Right atrium auricular region (tissue), 2 donors: Measurements from ENCODE around the gene ADCY2. TPM values are rescaled to one million over a fixed set of nuclear protein-coding genes. Genes with fewer than 3 reads are reported as not detected.

Experiments
- DNase-seq: peaks from one replicate; pipeline ENCODE4 v3.0.0-alpha.2; 2019; ENCODE audit warnings: low spot score
- H3K27ac ChIP-seq, 2 donors: fragments of 200-600 bp; sonication (generic); 1 replicate in 1 of 2; 2 replicates in 1 of 2; pipeline ENCODE4 v1.5.1; 2016 to 2019
- H3K27me3 ChIP-seq, 2 donors: fragments of 200-600 bp; sonication (generic); one replicate each; pipeline versions ENCODE4 v1.5.1 to v1.6.0; 2017 to 2019
- H3K36me3 ChIP-seq: fragments of 200-600 bp; sonication (generic); one replicate; pipeline ENCODE4 v1.5.1; 2016
- H3K4me1 ChIP-seq, 2 donors: fragments of 200-600 bp; sonication (generic); one replicate each; pipeline versions ENCODE4 v1.5.1 to v1.6.0; 2017 to 2019
- H3K4me3 ChIP-seq, 2 donors: fragments of 200-600 bp; sonication (generic); 1 replicate in 1 of 2; 2 replicates in 1 of 2; pipeline ENCODE4 v1.5.1; 2017 to 2019; ENCODE audit warnings: mild to moderate bottlenecking in 1 of 2, moderate library complexity in 1 of 2
- H3K9me3 ChIP-seq, 2 donors: fragments of 200-600 bp; sonication (generic); one replicate each; pipeline ENCODE4 v1.5.1; 2019
- total RNA-seq, 2 donors: library from RNA; depleted of rRNA; stranded (reverse); fragments of >200 nt; gene quantifications; one replicate each; pipeline ENCODE4 v1.1.0, GENCODE V29; 2016
- TF ChIP-seq, protein P1 (sequence below), 2 donors: fragments of 200-600 bp; sonication (generic); IDR thresholded peaks; one replicate each; pipeline ENCODE4 v1.5.1; 2019; ENCODE audit warnings: antibody characterized with exemption in 2 of 2

The ADCY2 gene
- 1 to 10 TPM in 1 of 2 donors, not detected in 1; 3.3 TPM for total RNA-seq

DNA sequence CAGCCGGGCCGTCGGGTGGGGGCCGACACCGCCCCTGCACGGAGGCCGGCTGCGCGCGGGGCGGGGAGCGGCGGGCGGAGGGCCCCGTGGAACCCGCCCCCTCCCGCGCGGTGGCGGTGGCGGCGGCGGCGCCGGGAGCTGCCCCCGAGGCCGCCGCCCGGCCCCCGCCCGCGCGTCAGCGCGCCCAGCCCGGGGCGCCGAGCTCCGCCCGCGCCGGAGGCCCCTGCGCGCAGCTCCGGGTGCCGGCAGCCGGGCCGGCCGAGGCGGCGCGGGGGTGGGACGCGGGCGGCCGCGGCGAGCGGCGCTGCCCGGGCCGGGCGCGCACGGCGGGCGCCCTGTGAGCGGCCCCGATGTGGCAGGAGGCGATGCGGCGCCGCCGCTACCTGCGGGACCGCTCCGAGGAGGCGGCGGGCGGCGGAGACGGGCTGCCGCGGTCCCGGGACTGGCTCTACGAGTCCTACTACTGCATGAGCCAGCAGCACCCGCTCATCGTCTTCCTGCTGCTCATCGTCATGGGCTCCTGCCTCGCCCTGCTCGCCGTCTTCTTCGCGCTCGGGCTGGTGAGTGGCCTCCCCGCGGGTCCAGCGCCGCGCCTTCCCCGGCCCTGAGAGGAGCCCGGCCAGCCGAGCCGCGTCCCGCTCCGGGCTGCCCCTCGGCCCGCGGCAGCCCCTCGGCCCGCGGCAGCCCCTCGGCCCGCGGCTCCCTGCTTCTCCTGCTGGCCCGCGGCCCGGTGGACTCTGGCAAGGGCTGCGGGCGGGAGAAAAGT lies at the start of gene ADCY2:
Gene ADCY2 (plus strand): TSS at position 192 of the 766 bp plus-strand sequence. CDS start 159 bp downstream, at position 351.
- peak within 1 kb of the TSS in 1 of 2 donors; percentile 18 for H3K27ac ChIP-seq
- no peak for DNase-seq
- H3K27me3 ChIP-seq, result peaks cover 3% of the 10 kb centered on the region in 2 donors

DNA sequence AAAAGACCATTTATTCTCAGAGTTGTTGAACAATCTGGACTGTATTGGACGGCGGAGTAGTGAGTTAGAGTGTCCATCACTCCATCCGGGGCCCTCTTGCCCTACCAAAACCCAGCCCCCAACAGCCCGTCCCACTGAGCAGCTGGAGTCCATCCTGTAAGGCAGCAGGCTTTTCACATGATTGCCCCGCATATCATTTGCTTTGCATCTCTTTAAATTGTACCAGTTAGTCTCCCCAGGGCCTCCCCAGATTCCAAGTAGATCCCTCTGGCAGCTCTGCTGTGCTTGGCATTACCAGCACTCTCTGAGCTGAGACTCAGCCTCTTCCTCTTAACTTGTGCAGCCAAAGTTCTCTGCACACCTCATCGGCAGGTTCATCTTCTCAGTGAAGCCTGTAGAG lies 48.6 kb upstream of the ADCY2 start:
- Histone ChIP-seq H3K4me1 (no peaks in the 10 kb centered on the region), H3K27me3 (no peaks in the 10 kb centered on the region), H3K4me3 (no peak overlapping the region), H3K36me3 (no peaks in the 10 kb centered on the region), H3K9me3 (no peaks in the 10 kb centered on the region), H3K27ac (no peak overlapping the region)
- no peak for DNase-seq
- TF ChIP-seq, protein P1, sequence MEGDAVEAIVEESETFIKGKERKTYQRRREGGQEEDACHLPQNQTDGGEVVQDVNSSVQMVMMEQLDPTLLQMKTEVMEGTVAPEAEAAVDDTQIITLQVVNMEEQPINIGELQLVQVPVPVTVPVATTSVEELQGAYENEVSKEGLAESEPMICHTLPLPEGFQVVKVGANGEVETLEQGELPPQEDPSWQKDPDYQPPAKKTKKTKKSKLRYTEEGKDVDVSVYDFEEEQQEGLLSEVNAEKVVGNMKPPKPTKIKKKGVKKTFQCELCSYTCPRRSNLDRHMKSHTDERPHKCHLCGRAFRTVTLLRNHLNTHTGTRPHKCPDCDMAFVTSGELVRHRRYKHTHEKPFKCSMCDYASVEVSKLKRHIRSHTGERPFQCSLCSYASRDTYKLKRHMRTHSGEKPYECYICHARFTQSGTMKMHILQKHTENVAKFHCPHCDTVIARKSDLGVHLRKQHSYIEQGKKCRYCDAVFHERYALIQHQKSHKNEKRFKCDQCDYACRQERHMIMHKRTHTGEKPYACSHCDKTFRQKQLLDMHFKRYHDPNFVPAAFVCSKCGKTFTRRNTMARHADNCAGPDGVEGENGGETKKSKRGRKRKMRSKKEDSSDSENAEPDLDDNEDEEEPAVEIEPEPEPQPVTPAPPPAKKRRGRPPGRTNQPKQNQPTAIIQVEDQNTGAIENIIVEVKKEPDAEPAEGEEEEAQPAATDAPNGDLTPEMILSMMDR (IDR thresholded peaks at IDR 0.05), result no peak

More for the DNA sequence above, at the start of gene ADCY2:
- TF ChIP-seq, protein P1 (IDR thresholded peaks at IDR 0.05), result no peak
- H3K36me3 ChIP-seq, result no peaks in the 10 kb centered on the region
- H3K4me3 ChIP-seq, result peak within 1 kb of the TSS; percentile 32 to 51
- no peaks in the 10 kb centered on the region for H3K9me3 ChIP-seq
- peaks cover 0 to 18% of the 10 kb centered on the region in 2 donors for H3K4me1 ChIP-seq

DNA sequence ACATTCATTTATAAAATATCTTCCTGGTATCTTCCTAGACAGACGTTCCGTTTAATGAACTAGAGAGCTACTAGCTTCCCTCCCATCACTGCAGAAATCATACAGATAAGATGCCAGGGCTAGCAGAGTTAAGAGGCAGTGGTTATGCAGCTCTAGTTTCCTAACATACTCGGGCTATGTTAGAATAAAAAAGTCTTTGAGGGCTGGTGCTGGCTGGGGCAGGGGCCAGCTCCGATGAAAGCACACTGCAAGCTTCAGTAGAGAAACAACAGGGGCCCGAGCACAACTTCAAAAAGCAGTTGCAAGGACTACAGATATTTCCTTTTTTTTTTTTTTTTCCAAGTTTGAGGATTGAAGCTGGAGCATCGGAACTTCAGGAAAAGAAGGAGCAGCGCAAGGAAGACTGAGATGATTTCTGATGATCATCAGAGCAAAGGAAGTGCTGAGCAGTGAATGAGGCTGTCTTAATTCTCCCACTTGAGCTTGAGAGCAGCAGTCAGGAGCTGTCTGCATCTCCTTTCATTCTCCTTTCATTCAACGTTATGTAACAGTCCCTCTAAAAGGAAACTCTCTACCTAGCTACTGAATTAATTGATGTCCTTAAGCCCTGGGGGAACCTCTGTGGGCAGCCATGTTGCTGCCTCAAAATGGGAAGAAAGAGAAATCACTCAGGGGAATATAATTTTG lies 47.6 kb upstream of the ADCY2 start:
- Histone ChIP-seq H3K4me3 (no peak overlapping the region), H3K36me3 (no peaks in the 10 kb centered on the region), H3K27ac (no peak overlapping the region), H3K27me3 (no peaks in the 10 kb centered on the region), H3K4me1 (no peaks in the 10 kb centered on the region), H3K9me3 (no peaks in the 10 kb centered on the region)
- DNase-seq, result no peak
- TF ChIP-seq, protein P1 (IDR thresholded peaks at IDR 0.05), result no peak

DNA sequence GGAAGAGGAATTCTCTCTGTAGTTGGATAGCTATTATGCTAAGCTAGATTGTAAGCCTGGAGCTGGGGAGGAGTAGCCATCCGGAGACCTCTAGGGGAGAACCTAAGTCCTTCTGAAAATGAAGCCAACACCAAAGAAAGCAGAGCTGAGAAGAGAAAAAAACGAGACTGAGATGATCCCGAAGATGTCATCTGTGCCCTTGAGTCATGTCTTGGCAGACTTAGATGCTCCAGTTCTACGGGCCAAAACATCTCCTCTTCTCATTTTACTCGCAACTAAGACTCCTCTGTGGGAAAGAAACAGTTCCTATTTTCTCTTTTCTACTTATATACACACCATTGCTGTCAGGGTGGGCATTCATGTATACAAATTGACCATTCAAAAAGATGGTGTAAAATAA lies 34.3 kb upstream of the ADCY2 start:
- no peak overlapping the region for H3K4me3 ChIP-seq
- H3K4me1 ChIP-seq, result no peaks in the 10 kb centered on the region
- no peaks in the 10 kb centered on the region for H3K36me3 ChIP-seq
- H3K27me3 ChIP-seq, result no peaks in the 10 kb centered on the region
- no peak for DNase-seq
- TF ChIP-seq, protein P1 (IDR thresholded peaks at IDR 0.05), result no peak
- no peak overlapping the region for H3K27ac ChIP-seq
- no peaks in the 10 kb centered on the region for H3K9me3 ChIP-seq

DNA sequence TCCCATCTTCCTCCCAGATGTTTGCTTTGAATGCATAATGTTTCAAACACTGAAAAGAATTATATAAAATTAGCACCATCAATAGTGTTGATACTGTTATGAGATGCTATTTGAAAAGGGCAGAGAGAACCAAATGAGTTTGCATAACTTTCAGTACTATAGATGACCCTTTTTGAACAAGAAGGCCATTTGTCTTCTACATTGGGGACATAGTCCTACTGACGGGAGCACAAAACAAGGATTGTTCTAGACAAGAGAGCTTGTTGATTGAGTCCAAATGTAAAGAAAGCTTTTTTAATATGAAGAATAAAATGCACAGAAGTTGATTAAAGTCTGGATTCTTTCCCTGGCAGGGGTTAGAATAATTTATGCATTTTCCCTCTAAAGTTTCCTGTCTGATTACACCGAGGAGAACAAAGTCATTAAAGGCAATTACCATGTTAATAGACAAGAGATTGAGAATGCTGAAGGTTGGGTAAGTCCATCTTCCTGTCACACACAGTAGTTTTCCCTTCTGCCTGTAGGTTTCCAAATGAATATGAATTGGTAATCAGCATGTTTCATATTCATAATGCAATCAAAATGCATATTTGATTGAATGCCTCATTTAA lies 32.8 kb upstream of the ADCY2 start:
- no peak overlapping the region for H3K27ac ChIP-seq
- no peaks in the 10 kb centered on the region for H3K36me3 ChIP-seq
- no peaks in the 10 kb centered on the region for H3K4me1 ChIP-seq
- TF ChIP-seq, protein P1 (IDR thresholded peaks at IDR 0.05), result no peak
- H3K27me3 ChIP-seq, result no peaks in the 10 kb centered on the region
- no peak overlapping the region for H3K4me3 ChIP-seq
- DNase-seq, result no peak
- H3K9me3 ChIP-seq, result no peaks in the 10 kb centered on the region
